GM23248 (cell line): ENCODE measurements around the gene DCLK2. TPM values are rescaled to one million over a fixed set of nuclear protein-coding genes. Genes with fewer than 3 reads are reported as not detected.
A peak's percentile ranks its signal among the peaks of the same experiment; 100 is the strongest.

Source experiments
- DNase-seq: peaks from one replicate; pipeline ENCODE4 v3.0.0-alpha.2; 2015
- H2AFZ ChIP-seq: fragments of 200-600 bp; sonication (generic); 2 replicates; pipeline ENCODE4 v1.6.1; 2016; ENCODE audit warnings: antibody characterized with exemption
- H3F3A ChIP-seq: fragments of 200-600 bp; sonication (generic); 2 replicates; pipeline ENCODE4 v1.6.1; 2016; ENCODE audit warnings: mild to moderate bottlenecking, antibody characterized with exemption, mixed run types; ENCODE audit not compliant: insufficient read depth
- H3K27ac ChIP-seq: fragments of 200-600 bp; sonication (generic); 2 replicates; pipeline ENCODE4 v1.5.1; 2016; ENCODE audit warnings: mild to moderate bottlenecking
- H3K27me3 ChIP-seq: fragments of 200-600 bp; sonication (generic); replicated peaks from 2 replicates; pipeline ENCODE4 v1.6.1; 2016; ENCODE audit warnings: mild to moderate bottlenecking; ENCODE audit not compliant: insufficient read depth
- H3K36me3 ChIP-seq: fragments of 200-600 bp; sonication (generic); 2 replicates; pipeline ENCODE4 v1.6.1; 2016; ENCODE audit warnings: low read depth, mild to moderate bottlenecking
- H3K4me1 ChIP-seq: fragments of 200-600 bp; sonication (generic); 2 replicates; pipeline ENCODE4 v1.6.1; 2016; ENCODE audit warnings: mild to moderate bottlenecking; ENCODE audit not compliant: insufficient read depth
- H3K4me2 ChIP-seq: fragments of 200-600 bp; sonication (generic); one replicate; pipeline ENCODE4 v1.6.1; 2016; ENCODE audit warnings: mild to moderate bottlenecking; ENCODE audit not compliant: unreplicated experiment
- H3K4me3 ChIP-seq: fragments of 200-600 bp; sonication (generic); 2 replicates; pipeline ENCODE4 v1.5.1; 2016; ENCODE audit warnings: mild to moderate bottlenecking
- H3K79me2 ChIP-seq: fragments of 200-600 bp; sonication (generic); 2 replicates; pipeline ENCODE4 v1.6.1; 2016; ENCODE audit warnings: mild to moderate bottlenecking; ENCODE audit not compliant: insufficient read depth
- H3K9ac ChIP-seq: fragments of 200-600 bp; sonication (generic); 2 replicates; pipeline ENCODE4 v1.6.1; 2016; ENCODE audit warnings: mild to moderate bottlenecking
- H3K9me2 ChIP-seq: fragments of 200-600 bp; sonication (generic); 2 replicates; pipeline ENCODE4 v1.6.1; 2016; ENCODE audit warnings: mixed run types, mild to moderate bottlenecking, moderate library complexity; ENCODE audit not compliant: insufficient read depth
- H3K9me3 ChIP-seq: fragments of 200-600 bp; sonication (generic); one replicate; pipeline ENCODE4 v1.6.1; 2017; ENCODE audit warnings: low read depth
- H4K20me1 ChIP-seq: fragments of 200-600 bp; sonication (generic); 2 replicates; pipeline ENCODE4 v1.6.0; 2016; ENCODE audit not compliant: insufficient read depth
- EZH2 ChIP-seq: fragments of 200-600 bp; sonication (generic); IDR thresholded peaks from 2 replicates; pipeline ENCODE4 v1.6.1; 2018; ENCODE audit warnings: antibody characterized with exemption, mild to moderate bottlenecking; ENCODE audit not compliant: insufficient read depth, poor library complexity, severe bottlenecking
- EZH2phosphoT487 ChIP-seq: fragments of 200-600 bp; sonication (generic); IDR thresholded peaks from 2 replicates; pipeline ENCODE4 v1.6.1; 2018; ENCODE audit warnings: antibody characterized with exemption, moderate library complexity, mild to moderate bottlenecking, low read depth; ENCODE audit not compliant: insufficient read depth
- WGBS, 2 experiments: methylation state at CpG; one replicate each; pipeline ENCODE4 v1.1.6; 2015 to 2017; ENCODE audit warnings: low lambda C conversion rate in 2 of 2, low coverage in 1 of 2; ENCODE audit errors: missing lambda C conversion rate in 2 of 2; 5-methylcytosine and 5-hydroxymethylcytosine counted together
- in situ Hi-C: fragments of 300-500 bp; cut with MboI; formaldehyde crosslinking; loops from 2 replicates; pipeline ENCODE4 v1.15.0; 2020
- polyA plus RNA-seq: library from polyadenylated mRNA; unstranded; fragments of >200 nt; fragmentation: Nextera tagmentation; extraction: Ambion mirVana; gene quantifications from 2 replicates; pipeline ENCODE4 v1.2.1, GENCODE V29; 2016
- total RNA-seq: library from RNA; depleted of rRNA; stranded (reverse); fragments of >200 nt; shearing (Covaris generic); gene quantifications from 2 replicates; pipeline ENCODE4 v1.2.3, GENCODE V29; 2014

DCLK2 gene
- total and polyA plus RNA-seq, 2 experiments from 2014 or later: 1.3 to 2.9 TPM

DNA sequence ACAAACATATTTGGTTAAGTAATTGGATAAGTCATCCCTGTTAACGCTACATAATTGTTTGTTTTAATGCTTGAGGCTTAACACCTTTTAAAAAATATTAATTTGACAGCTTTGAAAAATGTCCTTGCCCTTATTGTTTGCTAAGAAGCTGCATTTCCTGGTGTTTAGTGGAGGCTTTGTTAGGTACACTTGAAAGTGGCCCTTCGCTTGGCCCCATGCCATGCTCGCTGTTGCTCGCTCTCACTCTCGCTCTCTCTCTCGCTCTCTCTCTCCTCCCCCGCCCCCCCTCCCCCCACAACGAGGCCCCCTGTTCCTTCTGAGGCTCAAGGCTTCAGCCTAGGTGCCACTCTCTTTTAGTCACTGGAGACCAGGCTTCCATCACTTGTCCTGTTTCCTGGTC is 139.6 kb downstream of the DCLK2 start:
- TF ChIP-seq EZH2: no peak
- in situ Hi-C loops: loop anchor here (10.0 kb wide), 1 partner anchor 213 kb away; no protein-coding TSS in a partner anchor
- WGBS, 2 experiments: 81 to 91% methylated on average over 3 to 8 of the region's 8 CpGs
- Histone ChIP-seq H3F3A (peaks cover 14% of the 10 kb centered on the region), H3K27ac (no peak overlapping the region), H3K4me3 (no peak overlapping the region), H4K20me1 (no peaks in the 10 kb centered on the region), H2AFZ (0 out of 2 replicates have a peak overlapping the region, but pooled peaks have one; percentile 51), H3K9ac (no peak overlapping the region), H3K36me3 (no peaks in the 10 kb centered on the region), H3K9me3 (no peaks in the 10 kb centered on the region), H3K9me2 (no peaks in the 10 kb centered on the region; the same call in 1 of the 2 replicates), H3K4me2 (no peak overlapping the region), H3K27me3 (no peaks in the 10 kb centered on the region), H3K79me2 (no peaks in the 10 kb centered on the region), H3K4me1 (peaks cover 26% of the 10 kb centered on the region)
- DNase-seq: no peak

- H3K9me3 ChIP-seq: no peaks in the 10 kb centered on the region
- 94 to 100% methylated on average over 2 of the region's 2 CpGs for WGBS, 2 experiments
- in situ Hi-C loops: loop anchor here (10.0 kb wide), 1 partner anchor 214 kb away; no protein-coding TSS in a partner anchor
Observed at GRCh38 chr4:150218447-150218846, 140.2 kb downstream of the DCLK2 start.

GRCh38 chr4:150219841-150220240 is 141.6 kb downstream of the DCLK2 start:
- H3F3A ChIP-seq: peaks cover 23% of the 10 kb centered on the region
- no peaks in the 10 kb centered on the region for H3K79me2 ChIP-seq
- no peaks in the 10 kb centered on the region for H3K27me3 ChIP-seq
- H4K20me1 ChIP-seq: no peaks in the 10 kb centered on the region
- no peaks in the 10 kb centered on the region for H3K9me2 ChIP-seq
- H3K27ac ChIP-seq: no peak overlapping the region
- peaks cover 30% of the 10 kb centered on the region for H3K4me1 ChIP-seq
- H3K9ac ChIP-seq: no peak overlapping the region
- in situ Hi-C loops: loop anchor here (10.0 kb wide), 1 partner anchor 215 kb away; no protein-coding TSS in a partner anchor
- H2AFZ ChIP-seq: no peak overlapping the region
- peak; percentile 78 for DNase-seq
- no peaks in the 10 kb centered on the region for H3K36me3 ChIP-seq
- peak overlapping the region; percentile 24 for H3K4me2 ChIP-seq
- no peaks in the 10 kb centered on the region for H3K9me3 ChIP-seq
- TF ChIP-seq EZH2phosphoT487: no peak
- TF ChIP-seq EZH2: no peak
- H3K4me3 ChIP-seq: no peak overlapping the region
- WGBS, 2 experiments: 29 to 35% methylated on average over 4 of the region's 4 CpGs

More at GRCh38 chr4:150218447-150218846, 140.2 kb downstream of the DCLK2 start:
- no peak overlapping the region for H2AFZ ChIP-seq
- H3K9me2 ChIP-seq: no peaks in the 10 kb centered on the region; the same call in 1 of the 2 replicates
- H3K27ac ChIP-seq: no peak overlapping the region
- H3K79me2 ChIP-seq: no peaks in the 10 kb centered on the region
- no peak for TF ChIP-seq EZH2phosphoT487
- no peak for TF ChIP-seq EZH2
- no peaks in the 10 kb centered on the region for H3K36me3 ChIP-seq
- peaks cover 21% of the 10 kb centered on the region for H3K4me1 ChIP-seq
- H3K4me3 ChIP-seq: no peak overlapping the region
- H4K20me1 ChIP-seq: no peaks in the 10 kb centered on the region
- H3K9ac ChIP-seq: no peak overlapping the region
- H3K4me2 ChIP-seq: no peak overlapping the region
- H3F3A ChIP-seq: peaks cover 14% of the 10 kb centered on the region
- no peak for DNase-seq
- H3K27me3 ChIP-seq: no peaks in the 10 kb centered on the region

- H2AFZ ChIP-seq: no peak overlapping the region
- DNase-seq: peak; percentile 94
- in situ Hi-C loops: no loop called here
- no peaks in the 10 kb centered on the region for H3K9me2 ChIP-seq
- H3K9me3 ChIP-seq: no peaks in the 10 kb centered on the region
- H3K4me1 ChIP-seq: peaks cover 37% of the 10 kb centered on the region
- H3K36me3 ChIP-seq: no peaks in the 10 kb centered on the region
- H3K27ac ChIP-seq: peak overlapping the region; percentile 71
- H4K20me1 ChIP-seq: no peaks in the 10 kb centered on the region
- H3K79me2 ChIP-seq: no peaks in the 10 kb centered on the region
- peak overlapping the region; percentile 28 for H3K4me3 ChIP-seq
- peak overlapping the region; percentile 41 for H3K9ac ChIP-seq
- peaks cover 31% of the 10 kb centered on the region for H3F3A ChIP-seq
- TF ChIP-seq EZH2 (no peak), EZH2phosphoT487 (peak; percentile 88; the same call in 1 of the 2 replicates)
- WGBS, 2 experiments: 1% methylated on average over 6 of the region's 6 CpGs
- H3K4me2 ChIP-seq: peak overlapping the region; percentile 75
- no peaks in the 10 kb centered on the region for H3K27me3 ChIP-seq
Observed at GRCh38 chr4:150224896-150225591, 146.8 kb downstream of the DCLK2 start.
